Measurements from ENCODE around the gene DKK3. TPM values are rescaled to one million over a fixed set of nuclear protein-coding genes. Genes with fewer than 3 reads are reported as not detected.

DKK3 gene
- total RNA-seq, 1 donor from 2014 or later: 23.9 TPM

DNA sequence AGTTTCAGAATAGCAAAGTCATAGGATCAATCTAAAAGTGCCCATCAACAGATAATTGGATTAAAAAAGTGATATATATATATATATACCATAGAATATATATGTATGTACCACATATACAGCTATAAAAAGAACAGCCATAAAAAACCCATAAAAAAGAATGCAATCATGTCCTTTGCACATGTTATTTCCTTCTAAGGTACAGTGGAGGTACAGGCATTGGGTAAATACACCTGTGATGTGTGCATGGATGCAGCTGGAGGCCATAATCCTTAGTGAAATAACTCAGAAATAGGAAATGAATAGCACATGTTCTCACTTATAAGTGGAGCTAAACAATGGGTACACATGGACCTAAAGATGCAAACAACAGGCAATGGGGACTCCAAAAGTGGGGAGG is 7.1 kb upstream of the DKK3 start:
- H3K4me1 Mint-ChIP-seq: peaks cover 21% of the 10 kb centered on the region
- Histone ChIP-seq H3K27ac (no peak overlapping the region), H3K4me2 (no peak overlapping the region), H4K20me1 (ENCODE audit: low read depth) (no peaks in the 10 kb centered on the region), H3K9ac (no peak overlapping the region), H3K27me3 (peaks cover 5% of the 10 kb centered on the region), H2AFZ (replicated peaks) (no peak overlapping the region), H3K4me3 (no peak overlapping the region), H3K36me3 (no peaks in the 10 kb centered on the region), H3K79me2 (ENCODE audit: low read depth) (no peaks in the 10 kb centered on the region), H3K9me3 (ENCODE audit: low read depth) (no peaks in the 10 kb centered on the region), H3F3A (ENCODE audit: low read depth) (no peaks in the 10 kb centered on the region), H3K4me1 (peaks cover 11% of the 10 kb centered on the region)
- no peaks in the 10 kb centered on the region for H3K36me3 Mint-ChIP-seq
- no peak overlapping the region for H3K4me3 Mint-ChIP-seq
- TF ChIP-seq EZH2 (IDR thresholded peaks at IDR 0.05) (no peak), EZH2phosphoT487 (IDR thresholded peaks at IDR 0.05) (no peak)
- TF ChIP-seq, protein P1, sequence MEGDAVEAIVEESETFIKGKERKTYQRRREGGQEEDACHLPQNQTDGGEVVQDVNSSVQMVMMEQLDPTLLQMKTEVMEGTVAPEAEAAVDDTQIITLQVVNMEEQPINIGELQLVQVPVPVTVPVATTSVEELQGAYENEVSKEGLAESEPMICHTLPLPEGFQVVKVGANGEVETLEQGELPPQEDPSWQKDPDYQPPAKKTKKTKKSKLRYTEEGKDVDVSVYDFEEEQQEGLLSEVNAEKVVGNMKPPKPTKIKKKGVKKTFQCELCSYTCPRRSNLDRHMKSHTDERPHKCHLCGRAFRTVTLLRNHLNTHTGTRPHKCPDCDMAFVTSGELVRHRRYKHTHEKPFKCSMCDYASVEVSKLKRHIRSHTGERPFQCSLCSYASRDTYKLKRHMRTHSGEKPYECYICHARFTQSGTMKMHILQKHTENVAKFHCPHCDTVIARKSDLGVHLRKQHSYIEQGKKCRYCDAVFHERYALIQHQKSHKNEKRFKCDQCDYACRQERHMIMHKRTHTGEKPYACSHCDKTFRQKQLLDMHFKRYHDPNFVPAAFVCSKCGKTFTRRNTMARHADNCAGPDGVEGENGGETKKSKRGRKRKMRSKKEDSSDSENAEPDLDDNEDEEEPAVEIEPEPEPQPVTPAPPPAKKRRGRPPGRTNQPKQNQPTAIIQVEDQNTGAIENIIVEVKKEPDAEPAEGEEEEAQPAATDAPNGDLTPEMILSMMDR (IDR thresholded peaks at IDR 0.05): no peak
- no peak for DNase-seq (ENCODE audit: low spot score)
- no peak overlapping the region for H3K27ac Mint-ChIP-seq
- H3K27me3 Mint-ChIP-seq (ENCODE audit: insufficient read depth, low read depth): peaks cover 2% of the 10 kb centered on the region
- peaks cover 3% of the 10 kb centered on the region for H3K9me3 Mint-ChIP-seq

DNA sequence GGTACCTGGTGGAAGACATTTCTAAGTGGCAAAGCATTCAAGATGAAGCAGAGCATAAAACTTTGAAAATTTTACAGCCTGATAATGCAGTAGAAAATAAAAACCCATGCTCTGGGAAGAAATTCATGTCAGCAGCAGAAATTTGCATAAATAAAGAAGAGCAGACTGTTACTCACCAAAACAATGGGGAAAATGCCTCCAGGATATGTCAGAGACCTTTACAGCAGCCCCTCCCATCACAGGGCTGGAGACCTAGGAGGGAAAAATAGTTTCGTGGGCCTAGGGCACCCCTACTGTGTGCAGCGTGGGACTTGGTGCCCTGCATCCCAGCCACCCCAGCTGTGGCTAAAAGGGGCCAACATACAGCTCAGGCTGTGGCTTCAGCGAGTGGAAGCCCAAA is 5.4 kb upstream of the DKK3 start:
- no peak overlapping the region for H3K27ac Mint-ChIP-seq
- no peaks in the 10 kb centered on the region for H3K36me3 Mint-ChIP-seq
- H3K9me3 ChIP-seq (ENCODE audit: low read depth): no peaks in the 10 kb centered on the region
- no peak for TF ChIP-seq EZH2 (IDR thresholded peaks at IDR 0.05)
- TF ChIP-seq, protein P1 (IDR thresholded peaks at IDR 0.05): no peak
- TF ChIP-seq EZH2phosphoT487 (IDR thresholded peaks at IDR 0.05): no peak
- peaks cover 3% of the 10 kb centered on the region for H3K9me3 Mint-ChIP-seq
- no peak overlapping the region for H3K9ac ChIP-seq
- peaks cover 5% of the 10 kb centered on the region for H3K27me3 Mint-ChIP-seq (ENCODE audit: insufficient read depth, low read depth)
- no peak overlapping the region for H2AFZ ChIP-seq (replicated peaks)
- no peaks in the 10 kb centered on the region for H4K20me1 ChIP-seq (ENCODE audit: low read depth)
- H3K4me3 Mint-ChIP-seq: no peak overlapping the region
- peaks cover 10% of the 10 kb centered on the region for H3K4me1 Mint-ChIP-seq
- no peak overlapping the region for H3K4me3 ChIP-seq
- DNase-seq (ENCODE audit: low spot score): no peak
- H3K4me1 ChIP-seq: peaks cover 7% of the 10 kb centered on the region
- peaks cover 15% of the 10 kb centered on the region for H3K27me3 ChIP-seq
- no peak overlapping the region for H3K27ac ChIP-seq
- no peak overlapping the region for H3K4me2 ChIP-seq
- H3F3A ChIP-seq (ENCODE audit: low read depth): no peaks in the 10 kb centered on the region
- H3K36me3 ChIP-seq: no peaks in the 10 kb centered on the region
- H3K79me2 ChIP-seq (ENCODE audit: low read depth): no peaks in the 10 kb centered on the region

DNA sequence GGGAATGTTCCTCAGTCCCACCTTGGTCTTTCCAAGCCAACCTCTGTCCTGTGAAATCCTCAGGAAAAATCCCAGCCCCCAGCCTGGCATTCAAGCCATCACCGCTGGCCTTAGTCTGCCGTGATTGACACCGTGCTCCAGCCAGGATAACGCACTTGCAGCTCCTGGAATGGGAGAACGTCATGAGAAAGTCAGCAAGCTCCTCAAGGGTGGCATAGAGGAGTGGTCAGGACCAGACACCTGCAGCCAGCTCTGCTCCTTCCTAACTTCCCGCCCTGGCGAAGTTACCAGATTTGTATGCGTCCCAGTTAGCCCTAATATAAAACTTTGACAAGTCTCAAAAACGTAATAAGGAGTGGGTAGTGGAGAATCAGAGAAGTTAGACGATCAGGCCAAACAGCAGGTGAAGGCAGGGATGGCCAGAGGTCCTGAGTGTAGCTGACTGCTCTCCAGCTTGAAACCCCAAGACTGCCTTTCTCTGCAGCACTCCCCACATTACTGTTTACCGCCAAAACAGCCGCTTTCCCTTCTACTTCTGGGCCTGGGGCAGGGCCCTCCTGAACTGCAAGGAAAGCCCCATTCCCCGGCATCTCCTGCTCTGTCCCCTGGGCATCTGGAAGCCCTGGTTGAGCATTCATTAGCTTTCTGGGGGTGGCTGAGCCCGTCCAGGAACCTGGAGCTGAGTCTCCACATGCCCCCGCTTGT is 1.3 kb upstream of the DKK3 start:
- H3K4me1 Mint-ChIP-seq: peaks cover 16% of the 10 kb centered on the region
- H3K36me3 Mint-ChIP-seq: peaks cover 9% of the 10 kb centered on the region
- no peak overlapping the region for H3K27ac ChIP-seq
- DNase-seq (ENCODE audit: low spot score): no peak
- no peak overlapping the region for H3K9ac ChIP-seq
- H3K79me2 ChIP-seq (ENCODE audit: low read depth): no peaks in the 10 kb centered on the region
- H3K4me3 Mint-ChIP-seq: peak overlapping the region; percentile 93
- H3K9me3 Mint-ChIP-seq: peaks cover 3% of the 10 kb centered on the region
- peak overlapping the region; percentile 92 for H2AFZ ChIP-seq (replicated peaks)
- H3K4me3 ChIP-seq: peak overlapping the region; percentile 92
- H3K27me3 Mint-ChIP-seq (ENCODE audit: insufficient read depth, low read depth): peaks cover 3% of the 10 kb centered on the region
- peaks cover 5% of the 10 kb centered on the region for H3F3A ChIP-seq (ENCODE audit: low read depth)
- H4K20me1 ChIP-seq (ENCODE audit: low read depth): peaks cover 19% of the 10 kb centered on the region
- no peaks in the 10 kb centered on the region for H3K9me3 ChIP-seq (ENCODE audit: low read depth)
- peak overlapping the region; percentile 90 for H3K4me2 ChIP-seq
- peak overlapping the region; percentile 91 for H3K27ac Mint-ChIP-seq
- no peak for TF ChIP-seq EZH2phosphoT487 (IDR thresholded peaks at IDR 0.05)
- TF ChIP-seq EZH2 (IDR thresholded peaks at IDR 0.05): no peak
- TF ChIP-seq, protein P1 (IDR thresholded peaks at IDR 0.05): no peak
- peaks cover 34% of the 10 kb centered on the region for H3K27me3 ChIP-seq
- H3K36me3 ChIP-seq: no peaks in the 10 kb centered on the region
- H3K4me1 ChIP-seq: peaks cover 7% of the 10 kb centered on the region

Measured in neural progenitor cell (in vitro differentiated cells).